Ectodermal cell (in vitro differentiated cells): ENCODE data around the gene CHCHD3.

Source experiments
- H3K27ac ChIP-seq: 2 replicates; pipeline ENCODE4 v1.7.0; 2013; ENCODE audit warnings: mild to moderate bottlenecking, low read depth, low read length; ENCODE audit not compliant: insufficient read depth, poor library complexity, severe bottlenecking
- H3K27me3 ChIP-seq: 2 replicates; pipeline ENCODE4 v1.7.0; 2013; ENCODE audit warnings: mild to moderate bottlenecking, low read length; ENCODE audit not compliant: insufficient read depth, control insufficient read depth, poor library complexity, severe bottlenecking
- H3K36me3 ChIP-seq: one replicate; pipeline ENCODE4 v1.7.0; 2013; ENCODE audit warnings: low read length; ENCODE audit not compliant: control insufficient read depth, insufficient read depth
- H3K4me1 ChIP-seq: one replicate; pipeline ENCODE4 v1.7.0; 2013; ENCODE audit warnings: low read length; ENCODE audit not compliant: control insufficient read depth, insufficient read depth
- H3K4me3 ChIP-seq: 2 replicates; pipeline ENCODE4 v1.7.0; 2013; ENCODE audit warnings: low read depth, low read length, control low read depth; ENCODE audit not compliant: insufficient read depth
- H3K9me3 ChIP-seq: 2 replicates; pipeline ENCODE4 v1.7.0; 2013; ENCODE audit warnings: mild to moderate bottlenecking, low read length, moderate library complexity; ENCODE audit not compliant: control insufficient read depth
- WGBS, 2 experiments: methylation state at CpG; one replicate each; pipeline ENCODE4 v1.1.7; 2013; ENCODE audit warnings: missing lambda C conversion rate in 2 of 2; 5-methylcytosine and 5-hydroxymethylcytosine counted together

Gene CHCHD3

GRCh38 chr7:132942701-132943100, 139.2 kb downstream of the CHCHD3 start:
- Histone ChIP-seq H3K4me1 (peaks cover 9% of the 10 kb centered on the region), H3K36me3 (no peaks in the 10 kb centered on the region), H3K9me3 (no peaks in the 10 kb centered on the region), H3K27me3 (no peaks in the 10 kb centered on the region), H3K27ac (no peak overlapping the region), H3K4me3 (no peak overlapping the region)
- WGBS, 2 experiments, result 71 to 77% methylated on average over 1 of the region's 1 CpG

GRCh38 chr7:132941905-132942304, 140.0 kb downstream of the CHCHD3 start:
- no peaks in the 10 kb centered on the region for H3K27me3 ChIP-seq
- no peaks in the 10 kb centered on the region for H3K36me3 ChIP-seq
- H3K4me1 ChIP-seq, result peaks cover 9% of the 10 kb centered on the region
- H3K4me3 ChIP-seq, result no peak overlapping the region
- H3K9me3 ChIP-seq, result no peaks in the 10 kb centered on the region
- no peak overlapping the region for H3K27ac ChIP-seq
- 77 to 89% methylated on average over 2 to 4 of the region's 4 CpGs for WGBS, 2 experiments

GRCh38 chr7:132941428-132941827, 140.5 kb downstream of the CHCHD3 start:
- no peak overlapping the region for H3K27ac ChIP-seq
- no peaks in the 10 kb centered on the region for H3K27me3 ChIP-seq
- WGBS, 2 experiments, result 91 to 97% methylated on average over 4 of the region's 4 CpGs
- peaks cover 13% of the 10 kb centered on the region for H3K4me1 ChIP-seq
- H3K9me3 ChIP-seq, result no peaks in the 10 kb centered on the region
- no peaks in the 10 kb centered on the region for H3K36me3 ChIP-seq
- no peak overlapping the region for H3K4me3 ChIP-seq

DNA sequence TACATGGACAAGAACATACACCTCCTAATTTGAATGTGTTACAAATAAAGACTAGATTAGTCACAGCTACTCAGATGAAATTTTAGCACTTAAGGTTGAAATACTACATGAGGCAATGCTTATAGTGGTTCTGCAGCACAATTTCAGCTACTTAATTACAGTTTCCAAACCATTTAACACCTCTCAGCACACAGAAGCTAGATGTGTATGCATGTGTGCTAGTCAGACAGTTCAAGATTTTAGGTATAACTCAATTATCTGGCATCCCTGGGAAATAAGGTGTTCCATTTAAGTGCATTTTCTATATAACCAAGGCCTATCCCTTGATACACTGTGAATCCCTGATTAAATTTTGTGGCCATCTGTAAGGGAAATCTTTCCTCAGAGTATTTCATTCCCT, 141.8 kb downstream of the CHCHD3 start:
- Histone ChIP-seq H3K9me3 (no peaks in the 10 kb centered on the region), H3K4me3 (no peak overlapping the region), H3K36me3 (peaks cover 4% of the 10 kb centered on the region)

DNA sequence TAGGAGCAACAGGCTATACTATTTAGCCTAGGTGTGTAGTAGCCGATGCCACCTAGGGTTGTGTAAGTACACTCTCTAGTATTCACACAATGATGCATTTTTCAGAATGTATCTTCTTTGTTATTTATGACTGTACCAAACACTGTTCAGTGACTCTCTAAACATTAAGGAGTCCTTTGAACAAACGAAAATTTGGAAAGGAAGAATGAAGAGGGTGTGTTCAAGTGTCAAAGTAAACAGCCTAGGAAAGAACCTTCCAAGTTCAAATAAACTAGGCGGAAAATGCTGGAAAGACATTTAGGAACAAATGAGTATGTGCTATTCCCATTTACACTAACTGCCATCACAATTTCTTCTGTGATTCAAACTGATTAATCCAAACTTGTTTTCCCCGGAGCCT, 142.4 kb downstream of the CHCHD3 start:
- H3K4me1 ChIP-seq, result peaks cover 13% of the 10 kb centered on the region
- 89 to 90% methylated on average over 3 to 4 of the region's 4 CpGs for WGBS, 2 experiments
- no peak overlapping the region for H3K4me3 ChIP-seq
- H3K27me3 ChIP-seq, result no peaks in the 10 kb centered on the region
- H3K36me3 ChIP-seq, result peaks cover 4% of the 10 kb centered on the region
- no peaks in the 10 kb centered on the region for H3K9me3 ChIP-seq
- H3K27ac ChIP-seq, result no peak overlapping the region

More for the DNA sequence above, 141.8 kb downstream of the CHCHD3 start:
- no peak overlapping the region for H3K27ac ChIP-seq
- peaks cover 13% of the 10 kb centered on the region for H3K4me1 ChIP-seq
- no peaks in the 10 kb centered on the region for H3K27me3 ChIP-seq

DNA sequence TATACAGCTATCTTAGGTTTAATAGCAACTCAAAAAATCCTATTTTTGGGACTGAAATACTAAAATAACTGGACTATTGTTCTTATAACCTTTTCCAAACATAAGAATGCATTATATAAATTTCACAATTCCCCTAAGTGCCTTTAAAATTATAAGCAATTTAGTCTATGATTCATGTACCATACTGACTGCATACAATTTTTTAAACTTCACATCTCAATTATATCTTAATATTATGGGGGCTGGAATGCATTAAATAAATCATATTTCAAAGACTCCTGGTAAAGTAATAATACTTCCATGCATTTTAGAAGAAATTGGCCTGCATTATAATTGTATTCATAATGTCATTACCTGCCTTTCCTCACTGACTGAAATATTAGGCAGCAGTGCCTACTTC, 144.6 kb downstream of the CHCHD3 start:
- Histone ChIP-seq H3K4me1 (peaks cover 18% of the 10 kb centered on the region), H3K4me3 (no peak overlapping the region), H3K9me3 (no peaks in the 10 kb centered on the region), H3K27me3 (no peaks in the 10 kb centered on the region), H3K27ac (no peak overlapping the region), H3K36me3 (peaks cover 4% of the 10 kb centered on the region)

- Histone ChIP-seq H3K36me3 (peaks cover 4% of the 10 kb centered on the region), H3K9me3 (no peaks in the 10 kb centered on the region), H3K4me3 (no peak overlapping the region), H3K27ac (no peak overlapping the region), H3K27me3 (no peaks in the 10 kb centered on the region), H3K4me1 (peaks cover 26% of the 10 kb centered on the region)
- 93 to 96% methylated on average over 1 of the region's 1 CpG for WGBS, 2 experiments
These were observed 146.3 kb downstream of the CHCHD3 start for GRCh38 chr7:132935608-132936007.

DNA sequence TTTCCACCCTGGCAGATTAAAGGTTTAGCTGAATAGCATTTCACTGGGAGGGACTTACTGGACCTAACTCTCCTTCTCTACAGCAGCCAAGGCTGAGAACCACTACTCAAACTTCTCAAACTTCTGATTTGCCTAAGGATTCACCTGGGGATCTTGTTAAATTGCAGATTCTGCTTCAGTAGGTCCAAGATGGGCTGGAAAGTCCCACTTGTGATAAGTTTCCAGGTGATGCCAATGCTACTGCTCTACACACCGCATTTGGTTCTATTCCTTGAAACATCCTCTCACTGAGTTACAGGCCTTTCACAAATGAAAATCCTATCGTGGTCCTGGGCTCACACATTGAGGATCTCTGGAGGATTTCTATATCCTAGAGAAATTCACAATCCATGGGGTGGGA, 147.9 kb downstream of the CHCHD3 start:
- Histone ChIP-seq H3K27me3 (no peaks in the 10 kb centered on the region), H3K27ac (no peak overlapping the region), H3K4me1 (peaks cover 26% of the 10 kb centered on the region), H3K36me3 (peaks cover 4% of the 10 kb centered on the region), H3K9me3 (no peaks in the 10 kb centered on the region), H3K4me3 (no peak overlapping the region)
- 91 to 95% methylated on average over 2 of the region's 2 CpGs for WGBS, 2 experiments

DNA sequence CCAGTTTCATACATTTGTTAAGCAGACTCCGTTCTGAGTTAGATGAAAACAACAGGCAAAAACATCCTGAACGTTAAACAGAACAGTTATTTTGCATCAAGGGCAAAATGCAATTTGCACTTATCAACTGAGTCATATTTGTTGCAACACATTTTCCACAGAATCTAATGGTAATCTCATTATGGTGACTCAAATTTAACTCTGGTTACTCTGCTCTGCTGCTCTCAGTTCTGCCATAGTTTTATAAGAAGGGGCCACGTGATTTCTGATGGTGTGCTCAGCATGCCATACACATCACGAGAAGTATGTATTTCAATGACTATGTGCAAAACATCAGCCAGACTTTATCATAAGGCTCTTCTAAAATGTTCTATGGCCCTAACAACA, 148.8 kb downstream of the CHCHD3 start:
- Histone ChIP-seq H3K4me1 (peaks cover 26% of the 10 kb centered on the region), H3K27ac (no peak overlapping the region), H3K4me3 (no peak overlapping the region), H3K27me3 (no peaks in the 10 kb centered on the region), H3K36me3 (peaks cover 4% of the 10 kb centered on the region), H3K9me3 (no peaks in the 10 kb centered on the region)
- 89 to 91% methylated on average over 4 of the region's 4 CpGs for WGBS, 2 experiments

DNA sequence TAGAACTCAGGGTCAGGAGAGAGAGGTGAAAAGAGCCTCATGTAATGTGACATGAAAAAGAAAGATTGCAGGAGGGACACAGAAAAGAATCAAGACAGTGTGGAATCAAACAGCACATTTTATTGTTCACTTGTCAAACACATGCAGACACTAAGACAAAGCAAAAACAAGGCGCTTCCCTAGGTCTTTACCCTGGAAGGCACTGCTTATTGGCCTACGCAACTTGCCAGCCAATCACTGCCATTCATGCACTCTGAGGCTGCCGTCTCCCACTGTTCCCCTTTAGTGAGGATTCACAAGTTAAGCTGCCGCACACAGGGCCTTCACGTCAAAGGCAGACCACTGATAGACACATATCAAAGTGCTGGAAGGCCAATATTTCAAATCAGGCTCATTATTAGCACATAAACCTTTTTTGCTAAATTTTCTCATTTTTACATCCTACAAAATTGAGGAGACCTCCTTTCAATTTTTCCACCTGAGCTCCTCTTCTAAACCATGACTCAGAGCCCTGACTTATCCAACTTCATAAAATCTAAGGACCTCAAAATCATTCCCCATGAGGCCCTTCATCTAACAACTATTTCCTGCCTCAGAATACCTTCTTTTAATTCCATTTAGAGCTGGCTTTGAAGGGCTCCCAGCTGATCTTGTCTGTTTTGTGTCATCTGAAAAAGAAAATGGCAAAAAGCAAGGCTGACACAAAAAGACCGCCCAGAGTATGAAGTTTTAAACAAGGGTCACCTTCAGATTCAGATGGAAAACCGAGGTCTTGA, 149.4 kb downstream of the CHCHD3 start:
- Histone ChIP-seq H3K36me3 (peaks cover 4% of the 10 kb centered on the region), H3K9me3 (no peaks in the 10 kb centered on the region), H3K27me3 (no peaks in the 10 kb centered on the region), H3K4me3 (no peak overlapping the region), H3K27ac (peak overlapping the region; percentile 74), H3K4me1 (peaks cover 26% of the 10 kb centered on the region)
- 29 to 33% methylated on average over 7 of the region's 7 CpGs for WGBS, 2 experiments

- Histone ChIP-seq H3K27me3 (no peaks in the 10 kb centered on the region), H3K4me1 (peaks cover 22% of the 10 kb centered on the region), H3K27ac (no peak overlapping the region), H3K4me3 (no peak overlapping the region), H3K36me3 (peaks cover 4% of the 10 kb centered on the region), H3K9me3 (no peaks in the 10 kb centered on the region)
- WGBS, 2 experiments, result 60 to 77% methylated on average over 3 of the region's 4 CpGs
These were observed 151.0 kb downstream of the CHCHD3 start for GRCh38 chr7:132930881-132931280.
